ENCODE data around the gene CNRIP1.
A peak's percentile ranks its signal among the peaks of the same experiment; 100 is the strongest.
"Not testable (repeated sequence)": the region's sequence is repeated elsewhere in the genome, so short reads cannot be mapped to it uniquely, and the experiment has no call there.

The CNRIP1 gene

GRCh38 chr2:68319398-68320117, at the start of gene CNRIP1:
Gene CNRIP1 (minus strand): TSS chr2:68319949. CDS start chr2:68319400, 549 bp downstream.
- DNase-seq (ENCODE audit: low read depth in 2 of 2), result no peak

DNA sequence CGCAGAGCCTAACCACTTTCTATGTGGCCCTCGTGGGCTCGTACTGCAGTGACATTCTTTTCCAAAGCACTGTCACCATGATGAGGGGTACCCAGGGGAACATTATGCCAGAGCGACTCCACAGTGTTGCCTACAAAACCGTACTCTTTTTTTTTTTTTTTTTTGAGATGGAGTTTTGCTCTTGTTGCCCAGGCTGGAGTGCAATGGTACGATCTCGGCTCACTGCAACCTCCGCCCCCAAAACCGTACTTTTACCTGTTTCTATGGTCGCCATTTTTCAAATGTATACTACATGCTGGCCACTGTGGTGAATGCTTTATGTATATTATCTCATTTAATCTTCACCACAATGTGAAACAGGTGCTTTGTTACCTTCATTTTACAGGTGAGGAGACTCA, 49.6 kb upstream of the CNRIP1 start:
- no peak for DNase-seq (ENCODE audit: low read depth in 2 of 2)

DNA sequence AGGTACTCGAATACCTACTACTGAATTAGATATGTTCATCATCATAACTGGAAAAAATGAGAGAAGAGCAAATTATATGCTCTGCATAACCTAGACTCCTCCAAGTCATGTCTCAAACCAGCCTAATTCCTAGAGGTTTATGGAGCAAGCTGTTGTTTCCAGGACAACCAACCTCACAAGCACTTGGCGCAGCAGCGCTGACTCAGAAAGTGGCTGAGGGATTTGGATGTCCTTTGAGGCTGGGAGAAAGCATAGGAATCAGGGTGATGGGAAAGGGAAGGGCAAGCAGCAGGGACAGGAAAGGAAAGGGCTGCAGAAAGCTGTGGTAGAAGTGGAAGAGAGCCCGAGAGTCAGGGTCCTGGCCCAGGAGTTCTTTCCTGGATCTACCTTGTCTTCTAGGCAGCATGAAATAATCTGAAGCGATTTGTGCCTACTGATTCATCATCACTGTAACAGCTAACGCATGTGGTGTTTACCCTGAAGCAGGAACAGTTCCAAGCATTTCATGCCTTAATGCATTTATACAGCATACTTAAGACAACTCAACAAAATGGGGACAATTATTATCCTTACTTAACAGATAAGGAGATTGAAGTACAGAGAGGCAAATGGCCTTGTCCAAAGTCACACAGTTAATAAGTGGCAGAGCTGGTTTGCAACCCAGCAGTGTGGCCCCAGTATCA, 49.0 kb upstream of the CNRIP1 start:
- DNase-seq (ENCODE audit: low read depth in 2 of 2), result no peak

DNA sequence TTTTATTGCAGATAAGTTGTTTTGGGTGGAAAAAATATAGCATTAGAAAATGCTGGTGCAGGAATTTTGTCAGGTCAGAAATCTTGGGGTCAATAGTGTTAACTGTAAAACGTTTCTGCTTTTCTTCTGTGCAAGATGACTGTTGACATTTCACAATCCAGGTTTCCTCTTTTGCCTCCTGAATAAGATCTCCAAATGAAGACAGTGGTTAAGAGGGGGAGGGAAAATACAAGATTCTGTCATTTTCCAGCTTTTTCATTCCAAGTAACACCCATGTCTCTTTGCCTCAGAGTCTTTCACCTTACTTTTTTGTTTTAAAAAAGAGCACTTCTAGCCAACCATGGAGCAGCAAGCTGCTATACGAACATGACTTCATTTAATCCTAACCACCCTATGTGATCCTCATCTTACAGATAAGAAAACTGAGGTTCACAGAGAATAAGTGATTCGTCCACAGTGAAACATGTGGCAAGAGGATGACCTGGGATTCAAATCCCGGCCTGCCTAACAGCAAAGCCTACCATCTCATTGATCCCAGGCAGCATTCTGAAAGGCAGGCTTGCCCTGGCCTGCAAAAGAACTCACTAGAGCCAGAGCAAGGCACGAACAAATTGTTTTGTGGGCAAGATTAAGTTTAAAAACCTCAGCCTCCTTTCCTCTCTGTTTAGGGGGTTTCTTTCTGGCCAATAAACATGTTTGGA, 48.4 kb upstream of the CNRIP1 start:
- no peak for DNase-seq (ENCODE audit: low read depth in 2 of 2)

DNA sequence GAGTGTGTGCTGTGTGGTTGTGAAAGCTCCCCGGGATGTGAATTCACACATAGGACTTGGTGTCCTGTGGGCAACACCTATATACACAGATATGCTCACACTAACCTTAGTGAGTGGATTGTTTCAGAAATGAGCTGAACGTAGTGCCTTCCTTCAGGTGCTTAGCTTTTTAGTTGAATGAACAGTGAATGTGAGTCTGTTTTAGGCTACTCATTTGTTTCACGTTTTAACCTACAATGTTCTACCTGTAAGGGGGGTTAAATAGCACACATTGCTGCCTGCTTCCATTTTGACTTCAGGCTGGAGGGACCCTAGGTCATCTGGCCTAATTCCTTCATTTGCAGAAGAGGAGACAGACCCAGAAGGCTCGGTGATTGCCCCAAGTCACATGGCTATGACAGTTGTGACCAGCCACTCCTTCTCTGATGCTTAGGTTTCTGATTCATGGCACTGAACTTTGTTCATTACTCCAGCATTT, 46.4 kb upstream of the CNRIP1 start:
- DNase-seq (ENCODE audit: low read depth in 2 of 2), result no peak

GRCh38 chr2:68365087-68365486, 45.3 kb upstream of the CNRIP1 start, which contains the start of gene PLEK:
Gene PLEK (plus strand): TSS chr2:68365282. CDS start chr2:68365352, 70 bp downstream.
- DNase-seq (ENCODE audit: low read depth in 2 of 2), result no peak

- no peak for DNase-seq (ENCODE audit: low read depth in 2 of 2)
These were observed 44.0 kb upstream of the CNRIP1 start for GRCh38 chr2:68363721-68364120.

- DNase-seq (ENCODE audit: low read depth in 2 of 2), result no peak
These were observed 43.0 kb upstream of the CNRIP1 start for GRCh38 chr2:68362749-68363148.

GRCh38 chr2:68362069-68362468, 42.3 kb upstream of the CNRIP1 start:
- DNase-seq (ENCODE audit: low read depth in 2 of 2), result peak; percentile 56 to 66

- no peak for DNase-seq (ENCODE audit: low read depth in 2 of 2)
These were observed 40.1 kb upstream of the CNRIP1 start for GRCh38 chr2:68359889-68360288.

DNA sequence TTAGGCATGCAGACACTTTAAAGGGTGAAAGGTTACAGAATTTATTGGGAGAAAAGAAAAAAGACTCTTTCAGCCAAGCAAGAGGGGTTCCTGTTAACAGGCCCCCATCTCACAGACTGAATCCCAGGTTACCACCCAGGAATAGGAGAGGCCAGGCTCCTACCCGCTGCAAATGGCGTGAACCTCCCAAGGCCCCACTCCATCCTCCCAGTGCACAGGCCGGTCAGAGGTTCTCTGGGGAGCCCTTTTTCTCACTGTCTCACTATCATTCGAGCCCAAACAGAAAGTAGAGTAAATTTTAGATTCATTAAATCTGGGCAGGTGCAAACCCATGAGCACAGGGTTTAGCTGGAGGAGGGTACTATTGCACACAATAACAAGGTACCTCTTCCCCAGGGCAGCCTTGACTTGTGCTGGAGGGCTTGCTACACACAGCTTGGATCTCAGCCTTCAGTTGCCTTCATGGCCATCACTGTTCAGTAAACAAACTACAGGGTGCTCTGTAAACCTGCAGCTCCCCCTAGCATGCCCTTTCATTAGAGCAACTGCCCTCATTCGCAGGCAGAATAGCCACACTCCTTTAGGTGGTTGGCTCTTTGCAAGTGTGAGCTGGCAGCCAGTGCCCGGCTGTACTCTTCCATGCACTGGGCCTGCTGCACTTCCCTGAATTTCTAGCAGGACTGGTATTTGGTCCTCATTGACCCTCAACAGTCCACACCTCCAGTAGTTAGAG, 38.0 kb upstream of the CNRIP1 start:
- no peak for DNase-seq (ENCODE audit: low read depth in 2 of 2)

DNA sequence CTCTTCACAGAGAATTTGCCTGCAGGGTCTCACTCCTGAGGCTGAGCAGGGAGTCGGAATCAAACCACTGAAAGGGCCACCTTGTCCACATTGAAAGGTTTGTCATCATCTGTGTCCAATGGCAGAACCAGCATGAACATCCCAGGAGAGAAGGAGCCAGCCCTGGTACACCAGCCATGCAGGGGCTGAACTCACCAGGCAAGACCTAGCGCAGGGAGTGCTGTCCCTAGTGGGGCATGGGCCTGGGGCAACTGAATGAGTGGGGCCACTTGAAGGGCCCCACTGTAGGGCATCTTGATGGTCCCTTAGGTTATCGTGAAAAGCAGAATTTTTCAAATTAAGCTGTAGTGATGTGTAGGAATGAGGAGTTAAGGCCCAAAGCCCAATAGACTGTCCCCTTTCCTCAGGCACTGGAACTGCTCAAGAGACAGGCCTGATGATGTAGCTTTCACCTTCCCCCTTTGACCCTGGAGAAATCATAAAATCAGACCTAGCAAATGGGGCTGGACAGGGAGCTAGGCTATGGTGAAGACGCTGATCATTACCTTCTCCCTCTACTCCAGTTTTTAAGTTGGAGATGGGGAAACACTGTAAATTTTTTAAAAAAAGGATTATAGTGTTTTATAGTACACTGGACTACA, 37.0 kb upstream of the CNRIP1 start:
- DNase-seq (ENCODE audit: low read depth in 2 of 2), result no peak

DNA sequence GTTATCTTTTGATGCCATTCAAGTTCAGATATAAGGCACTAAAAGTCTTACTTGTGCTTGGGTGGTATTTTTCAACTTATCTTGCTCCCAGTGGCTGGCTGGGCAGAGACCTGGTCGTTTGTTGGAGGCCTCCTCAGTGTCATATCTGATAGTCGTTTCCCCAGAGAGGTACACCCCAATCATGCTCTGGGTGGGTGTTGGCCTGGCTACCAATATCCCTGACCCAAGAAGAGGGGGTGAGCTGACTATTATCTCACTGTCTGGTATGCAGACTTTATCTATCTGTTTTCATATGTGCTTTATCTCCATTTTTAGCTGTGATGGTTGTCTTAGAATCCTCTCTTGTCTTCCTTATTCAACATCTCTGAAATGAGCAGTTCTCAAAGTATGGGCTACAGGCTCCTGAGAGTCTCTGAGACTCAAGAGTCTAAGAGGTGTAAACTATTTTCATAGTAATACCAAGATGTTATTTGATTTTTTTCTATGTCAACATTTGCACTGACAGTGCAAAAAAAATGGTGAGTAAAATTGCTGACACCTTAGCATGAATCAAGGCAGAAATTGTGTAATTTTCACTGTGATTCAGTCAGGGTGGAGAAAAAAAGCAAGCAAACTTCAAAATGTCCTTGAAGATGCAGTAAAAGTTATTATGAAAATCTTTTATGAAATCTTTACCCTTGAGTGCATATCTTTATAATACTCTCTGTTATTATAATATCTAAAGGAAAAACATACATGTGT, 33.1 kb upstream of the CNRIP1 start:
- DNase-seq (ENCODE audit: low read depth in 2 of 2), result no peak

GRCh38 chr2:68351997-68352396, 32.2 kb upstream of the CNRIP1 start:
- no peak for DNase-seq (ENCODE audit: low read depth in 2 of 2)

DNA sequence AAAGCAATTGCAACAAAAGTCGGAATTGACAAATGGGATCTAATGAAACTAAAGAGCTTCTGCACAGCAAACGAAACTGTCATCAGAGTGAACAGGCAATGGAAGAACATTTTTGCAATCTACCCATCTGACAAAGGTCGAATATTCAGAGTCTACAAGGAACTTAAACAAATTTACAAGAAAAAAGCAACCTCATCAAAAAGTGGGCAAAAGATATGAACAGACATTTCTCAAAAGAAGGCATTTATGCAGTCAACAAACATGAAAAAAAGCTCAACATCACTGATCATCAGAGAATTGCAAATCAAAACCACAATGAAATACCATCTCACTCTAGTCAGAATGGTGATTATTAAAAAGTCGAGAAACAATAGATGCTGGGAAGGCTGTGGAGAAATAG, 29.3 kb upstream of the CNRIP1 start:
- not testable (repeated sequence) for DNase-seq (ENCODE audit: low read depth in 2 of 2)

GRCh38 chr2:68345129-68345875, 25.6 kb upstream of the CNRIP1 start:
- DNase-seq (ENCODE audit: low read depth in 2 of 2), result no peak

DNA sequence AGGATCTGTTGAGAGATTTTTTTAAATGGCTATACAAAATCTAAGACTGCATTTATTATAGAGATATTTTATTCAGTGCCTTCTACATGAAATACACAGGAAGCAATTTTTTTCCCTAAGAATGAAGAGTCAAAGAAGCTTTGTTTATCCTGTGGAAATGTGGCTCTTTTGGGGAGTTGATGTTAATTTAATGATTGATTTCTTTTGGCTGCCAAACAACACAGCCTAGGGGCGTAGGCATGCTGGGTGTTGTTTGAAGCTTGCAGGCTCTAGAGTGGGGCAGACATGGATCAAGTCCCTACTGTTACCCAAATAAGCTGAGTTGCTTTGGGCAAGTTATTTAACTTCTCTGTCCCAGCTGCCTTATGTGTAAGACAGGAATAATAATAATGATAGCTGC, 24.3 kb upstream of the CNRIP1 start:
- no peak for DNase-seq (ENCODE audit: low read depth in 2 of 2)

- DNase-seq (ENCODE audit: low read depth in 2 of 2), result no peak
These were observed 22.7 kb upstream of the CNRIP1 start for GRCh38 chr2:68342470-68342869.

- DNase-seq (ENCODE audit: low read depth in 2 of 2), result no peak
These were observed 21.8 kb upstream of the CNRIP1 start for GRCh38 chr2:68341583-68341982.

DNA sequence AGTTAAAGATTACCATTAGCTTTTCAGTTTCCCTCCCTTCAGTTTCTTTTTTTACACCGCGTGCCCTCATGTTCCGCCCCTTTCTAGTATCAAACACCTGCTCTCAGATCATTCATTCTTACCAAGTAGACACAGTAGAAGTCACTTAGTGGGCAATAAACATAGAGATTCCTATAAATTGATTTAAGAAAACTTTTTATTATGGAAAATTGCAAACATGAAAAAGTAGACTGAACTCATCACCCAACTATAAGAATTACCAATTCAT, 21.2 kb upstream of the CNRIP1 start:
- no peak for DNase-seq (ENCODE audit: low read depth in 2 of 2)

Measured in stimulated activated CD8-positive, alpha-beta memory T cell treated with anti-CD3 and anti-CD28 coated beads, Interleukin-15, amount 100 ng/mL, for 4 hours (primary cell).